Fibroblast of pulmonary artery (primary cell): ENCODE data around the gene CCL27.

Experiments
- DNase-seq: peaks from one replicate; pipeline ENCODE4 v3.0.0-alpha.2; 2010; ENCODE audit warnings: low read depth
- H3K4me3 ChIP-seq: replicated peaks from 2 replicates; pipeline ENCODE4 v1.5.1; 2011; ENCODE audit warnings: low read depth, mild to moderate bottlenecking, control low read depth, low read length, moderate library complexity
- CTCF ChIP-seq: IDR thresholded peaks from 2 replicates; pipeline ENCODE4 v1.5.1; 2011; ENCODE audit warnings: mild to moderate bottlenecking, control low read depth, low read length, inconsistent platforms; ENCODE audit errors: missing control alignments

Gene CCL27

GRCh38 chr9:34684816-34685215 is 22.4 kb upstream of the CCL27 start:
- no peak for DNase-seq
- no peak for TF ChIP-seq CTCF
- H3K4me3 ChIP-seq: no peak overlapping the region

- TF ChIP-seq CTCF: no peak
- no peak overlapping the region for H3K4me3 ChIP-seq
- DNase-seq: no peak
Observed at GRCh38 chr9:34684145-34684544, 21.7 kb upstream of the CCL27 start.

GRCh38 chr9:34675869-34676268 is 13.4 kb upstream of the CCL27 start:
- peak; percentile 65 for DNase-seq

GRCh38 chr9:34675048-34675714 is 12.7 kb upstream of the CCL27 start:
- TF ChIP-seq CTCF: peak; percentile 96
- no peak overlapping the region for H3K4me3 ChIP-seq
- peak; percentile 83 for DNase-seq

More at GRCh38 chr9:34675869-34676268, 13.4 kb upstream of the CCL27 start:
- no peak overlapping the region for H3K4me3 ChIP-seq
- no peak for TF ChIP-seq CTCF

GRCh38 chr9:34674440-34674839 is 12.0 kb upstream of the CCL27 start:
- no peak for DNase-seq
- H3K4me3 ChIP-seq: no peak overlapping the region
- no peak for TF ChIP-seq CTCF

GRCh38 chr9:34671307-34671706 is 8.8 kb upstream of the CCL27 start:
- no peak overlapping the region for H3K4me3 ChIP-seq
- no peak for TF ChIP-seq CTCF
- no peak for DNase-seq
